ENCODE measurements around the gene MAML1. TPM values are rescaled to one million over a fixed set of nuclear protein-coding genes. Genes with fewer than 3 reads are reported as not detected.
"Not testable (repeated sequence)": the region's sequence is repeated elsewhere in the genome, so short reads cannot be mapped to it uniquely, and the experiment has no call there.

The MAML1 gene
- total RNA-seq, 1 donor from 2014 or later: 29.1 TPM

DNA sequence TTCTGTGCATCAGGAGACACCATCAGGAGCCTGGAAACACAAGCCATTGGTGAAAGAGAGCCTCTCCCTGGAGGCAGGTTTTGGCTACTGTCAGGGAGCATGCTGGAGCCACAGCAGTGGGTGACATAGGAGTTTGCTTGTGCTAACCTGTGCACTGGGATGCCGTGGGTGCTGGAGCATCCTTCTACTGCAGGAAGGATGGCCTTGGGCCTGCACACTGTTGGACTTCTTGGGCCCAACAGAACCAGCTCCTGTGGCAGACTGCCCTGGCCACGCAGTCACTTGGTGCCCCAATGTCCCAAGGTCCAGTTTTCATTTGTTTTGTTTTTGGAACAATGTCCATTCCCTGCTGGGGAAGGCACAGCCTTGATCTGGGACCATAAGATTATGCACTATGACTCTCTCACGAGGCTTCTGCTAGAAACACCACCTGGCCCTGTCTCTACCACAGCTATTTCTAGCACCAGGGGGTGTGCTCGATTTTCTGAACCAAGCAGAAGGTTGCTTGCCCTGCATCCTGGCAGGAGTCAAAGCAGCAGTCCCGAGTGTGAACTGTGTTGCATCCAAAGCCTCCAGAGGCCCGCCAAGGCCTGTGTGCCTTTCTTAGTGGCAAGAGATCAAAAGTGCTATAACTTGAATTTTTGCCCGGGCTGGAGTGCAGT is 55.7 kb downstream of the MAML1 start:
- Histone ChIP-seq H3F3A (ENCODE audit: low read depth) (no peaks in the 10 kb centered on the region), H4K20me1 (ENCODE audit: low read depth) (no peaks in the 10 kb centered on the region), H3K9ac (no peak overlapping the region), H3K27ac (no peak overlapping the region), H2AFZ (replicated peaks) (no peak overlapping the region), H3K4me3 (no peak overlapping the region), H3K4me1 (no peaks in the 10 kb centered on the region), H3K9me3 (ENCODE audit: low read depth) (no peaks in the 10 kb centered on the region), H3K4me2 (no peak overlapping the region), H3K27me3 (no peaks in the 10 kb centered on the region), H3K79me2 (ENCODE audit: low read depth) (no peaks in the 10 kb centered on the region), H3K36me3 (no peaks in the 10 kb centered on the region)
- peaks cover 8% of the 10 kb centered on the region for H3K36me3 Mint-ChIP-seq
- no peak overlapping the region for H3K27ac Mint-ChIP-seq
- H3K9me3 Mint-ChIP-seq: peaks cover 4% of the 10 kb centered on the region
- no peak for DNase-seq (ENCODE audit: low spot score)
- no peak for TF ChIP-seq EZH2 (IDR thresholded peaks at IDR 0.05)
- TF ChIP-seq, protein P1, sequence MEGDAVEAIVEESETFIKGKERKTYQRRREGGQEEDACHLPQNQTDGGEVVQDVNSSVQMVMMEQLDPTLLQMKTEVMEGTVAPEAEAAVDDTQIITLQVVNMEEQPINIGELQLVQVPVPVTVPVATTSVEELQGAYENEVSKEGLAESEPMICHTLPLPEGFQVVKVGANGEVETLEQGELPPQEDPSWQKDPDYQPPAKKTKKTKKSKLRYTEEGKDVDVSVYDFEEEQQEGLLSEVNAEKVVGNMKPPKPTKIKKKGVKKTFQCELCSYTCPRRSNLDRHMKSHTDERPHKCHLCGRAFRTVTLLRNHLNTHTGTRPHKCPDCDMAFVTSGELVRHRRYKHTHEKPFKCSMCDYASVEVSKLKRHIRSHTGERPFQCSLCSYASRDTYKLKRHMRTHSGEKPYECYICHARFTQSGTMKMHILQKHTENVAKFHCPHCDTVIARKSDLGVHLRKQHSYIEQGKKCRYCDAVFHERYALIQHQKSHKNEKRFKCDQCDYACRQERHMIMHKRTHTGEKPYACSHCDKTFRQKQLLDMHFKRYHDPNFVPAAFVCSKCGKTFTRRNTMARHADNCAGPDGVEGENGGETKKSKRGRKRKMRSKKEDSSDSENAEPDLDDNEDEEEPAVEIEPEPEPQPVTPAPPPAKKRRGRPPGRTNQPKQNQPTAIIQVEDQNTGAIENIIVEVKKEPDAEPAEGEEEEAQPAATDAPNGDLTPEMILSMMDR (IDR thresholded peaks at IDR 0.05): no peak
- TF ChIP-seq EZH2phosphoT487 (IDR thresholded peaks at IDR 0.05): no peak
- H3K4me1 Mint-ChIP-seq: no peaks in the 10 kb centered on the region
- H3K4me3 Mint-ChIP-seq: no peak overlapping the region
- peaks cover 8% of the 10 kb centered on the region for H3K27me3 Mint-ChIP-seq (ENCODE audit: insufficient read depth, low read depth)

DNA sequence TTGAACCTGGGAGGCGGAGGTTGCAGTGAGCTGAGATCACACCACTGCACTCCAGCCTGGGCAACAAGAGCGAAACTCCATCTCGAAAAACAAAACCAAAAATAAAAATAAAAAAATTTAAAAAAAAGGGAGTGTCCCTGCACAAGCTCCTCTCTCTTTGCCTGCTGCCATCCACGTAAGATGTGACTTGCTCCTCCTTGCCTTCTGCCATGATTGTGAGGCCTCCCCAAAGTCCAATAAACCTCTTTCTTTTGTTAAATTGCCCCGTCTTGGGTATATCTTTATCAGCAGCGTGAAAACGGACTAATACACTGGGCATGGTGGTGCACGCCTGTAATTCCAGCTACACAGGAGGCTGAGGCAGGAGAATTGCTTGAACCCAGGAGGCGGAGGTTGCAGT is 56.7 kb downstream of the MAML1 start:
- H4K20me1 ChIP-seq (ENCODE audit: low read depth): not testable (repeated sequence)

DNA sequence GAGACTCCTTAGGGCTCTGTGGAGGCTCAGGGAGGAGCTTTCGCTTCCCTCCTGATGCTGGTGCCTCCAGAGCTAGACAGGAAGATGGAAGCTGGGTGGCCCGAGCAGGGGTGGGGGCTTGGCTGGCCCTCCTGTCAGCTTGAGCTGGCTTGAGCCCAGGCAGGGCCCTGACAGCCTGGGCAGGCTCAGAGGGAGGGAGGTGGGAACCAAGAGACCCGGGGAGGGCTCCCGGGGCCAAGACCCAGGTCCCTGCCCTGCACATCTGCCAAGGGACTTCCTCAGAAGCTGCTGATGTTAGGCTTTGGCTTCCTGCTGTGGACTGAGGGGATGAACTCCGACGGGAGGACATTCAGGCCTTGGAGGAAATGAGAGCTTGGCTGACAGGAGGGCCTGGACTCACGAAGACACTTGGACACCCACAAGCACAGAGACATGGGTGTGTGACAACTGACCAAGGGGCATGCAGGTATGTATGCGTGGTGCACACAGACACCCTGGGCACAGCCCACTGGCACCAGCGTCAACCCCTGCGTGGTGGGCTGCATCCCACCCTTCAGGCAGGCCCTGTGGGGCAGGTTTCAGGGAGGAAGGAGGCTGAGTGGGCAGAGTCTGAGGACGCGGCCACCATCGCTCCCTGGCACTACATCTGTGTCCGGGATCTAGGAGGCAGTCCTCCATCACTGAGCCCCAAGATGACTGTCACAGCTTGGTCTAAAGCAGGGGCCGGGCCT is 59.4 kb downstream of the MAML1 start:
- Histone ChIP-seq H3K27ac (no peak overlapping the region), H3K4me1 (no peaks in the 10 kb centered on the region), H3K36me3 (no peaks in the 10 kb centered on the region), H3K9ac (no peak overlapping the region), H4K20me1 (ENCODE audit: low read depth) (peaks cover 11% of the 10 kb centered on the region), H3K79me2 (ENCODE audit: low read depth) (no peaks in the 10 kb centered on the region), H3K9me3 (ENCODE audit: low read depth) (no peaks in the 10 kb centered on the region), H3K27me3 (peaks cover 20% of the 10 kb centered on the region), H2AFZ (replicated peaks) (no peak overlapping the region), H3K4me2 (no peak overlapping the region), H3K4me3 (no peak overlapping the region), H3F3A (ENCODE audit: low read depth) (peaks cover 21% of the 10 kb centered on the region)
- Mint-ChIP-seq H3K27ac (peak overlapping the region; percentile 21), H3K9me3 (peaks cover 2% of the 10 kb centered on the region), H3K27me3 (ENCODE audit: insufficient read depth, low read depth) (peaks cover 16% of the 10 kb centered on the region), H3K4me3 (no peak overlapping the region), H3K36me3 (peaks cover 9% of the 10 kb centered on the region), H3K4me1 (peaks cover 3% of the 10 kb centered on the region)
- no peak for DNase-seq (ENCODE audit: low spot score)
- TF ChIP-seq, protein P1 (IDR thresholded peaks at IDR 0.05): no peak
- TF ChIP-seq EZH2 (IDR thresholded peaks at IDR 0.05) (no peak), EZH2phosphoT487 (IDR thresholded peaks at IDR 0.05) (no peak)

More for the DNA sequence above, 56.7 kb downstream of the MAML1 start:
- not testable (repeated sequence) for DNase-seq (ENCODE audit: low spot score); H3K9ac ChIP-seq; H3K4me1 ChIP-seq; H3K36me3 ChIP-seq; H3K27ac ChIP-seq; H2AFZ ChIP-seq (replicated peaks); H3K36me3 Mint-ChIP-seq; H3K27me3 Mint-ChIP-seq (ENCODE audit: insufficient read depth, low read depth); H3K4me3 ChIP-seq; H3K9me3 Mint-ChIP-seq; H3K4me3 Mint-ChIP-seq; H3K4me2 ChIP-seq; H3K9me3 ChIP-seq (ENCODE audit: low read depth); H3K27ac Mint-ChIP-seq; H3K27me3 ChIP-seq; H3F3A ChIP-seq (ENCODE audit: low read depth); H3K4me1 Mint-ChIP-seq; H3K79me2 ChIP-seq (ENCODE audit: low read depth)

All from neural progenitor cell (in vitro differentiated cells).